ENCODE results near the gene UGT1A9. TPM values are rescaled to one million over a fixed set of nuclear protein-coding genes. Genes with fewer than 3 reads are reported as not detected.

UGT1A9 gene
- total and polyA plus RNA-seq, 2 of the 13 experiments (the other 11 are each of a cell fraction or from before 2014, with no cell fraction given), result 0.07 TPM; not detected in 1

- CTCF ChIA-PET (ENCODE audit: low intra/inter-chr PET ratio, low total read pairs), result no interaction called here
- H4K20me1 ChIP-seq (ENCODE audit: insufficient read depth, low read length), result no peaks in the 10 kb centered on the region
- H3K4me1 ChIP-seq (ENCODE audit: insufficient read depth, low read length), result peaks cover 46% of the 10 kb centered on the region
- TF ChIP-seq FOXO1 (CRISPR knock-in tag; IDR thresholded peaks at IDR 0.05) (peak; percentile 7; the same call in 1 of the 2 replicates), ZNF563 (CRISPR knock-in tag; IDR thresholded peaks at IDR 0.05) (no peak), NFATC3 (CRISPR knock-in tag; IDR thresholded peaks at IDR 0.05) (no peak), FOXC1 (CRISPR knock-in tag; IDR thresholded peaks at IDR 0.05; ENCODE audit: borderline replicate concordance) (no peak), ZNF691 (CRISPR knock-in tag; IDR thresholded peaks at IDR 0.05; ENCODE audit: borderline replicate concordance, low read depth) (no peak), MIXL1 (CRISPR knock-in tag; IDR thresholded peaks at IDR 0.05) (peak; percentile 65), ZNF550 (CRISPR knock-in tag; IDR thresholded peaks at IDR 0.05; ENCODE audit: borderline replicate concordance) (no peak), PPARG (CRISPR knock-in tag; conservative IDR thresholded peaks at IDR 0.05) (0 out of 2 replicates have a peak, but pooled peaks have one; percentile 34), FOXP1 (IDR thresholded peaks at IDR 0.05) (no peak), FOXP1 (CRISPR knock-in tag; IDR thresholded peaks at IDR 0.05) (0 out of 2 replicates have a peak, but pooled peaks have one; percentile 4), CBX5 (CRISPR knock-in tag; IDR thresholded peaks at IDR 0.05; ENCODE audit: borderline replicate concordance) (no peak), ATF1 (CRISPR knock-in tag; IDR thresholded peaks at IDR 0.05) (no peak), AHDC1 (CRISPR knock-in tag; IDR thresholded peaks at IDR 0.05; ENCODE audit: borderline replicate concordance) (peak; percentile 76; the same call in 1 of the 2 replicates), ZNF282 (IDR thresholded peaks at IDR 0.05; ENCODE audit: partially characterized antibody) (no peak), SOX6 (IDR thresholded peaks at IDR 0.05) (no peak), SOX6 (CRISPR knock-in tag; IDR thresholded peaks at IDR 0.05) (peak; percentile 28; the same call in 1 of the 2 replicates), TRIM24 (CRISPR knock-in tag; IDR thresholded peaks at IDR 0.05) (no peak), YEATS2 (CRISPR knock-in tag; IDR thresholded peaks at IDR 0.05; ENCODE audit: borderline replicate concordance) (no peak), MAFK (conservative IDR thresholded peaks at IDR 0.05 in 1 of 2, IDR thresholded peaks at IDR 0.05 in 1 of 2; ENCODE audit: low read length in 2 of 2) (no peak), FOXK1 (CRISPR knock-in tag; IDR thresholded peaks at IDR 0.05; ENCODE audit: borderline replicate concordance, low read depth) (no peak)
- TF ChIP-seq, protein P1, sequence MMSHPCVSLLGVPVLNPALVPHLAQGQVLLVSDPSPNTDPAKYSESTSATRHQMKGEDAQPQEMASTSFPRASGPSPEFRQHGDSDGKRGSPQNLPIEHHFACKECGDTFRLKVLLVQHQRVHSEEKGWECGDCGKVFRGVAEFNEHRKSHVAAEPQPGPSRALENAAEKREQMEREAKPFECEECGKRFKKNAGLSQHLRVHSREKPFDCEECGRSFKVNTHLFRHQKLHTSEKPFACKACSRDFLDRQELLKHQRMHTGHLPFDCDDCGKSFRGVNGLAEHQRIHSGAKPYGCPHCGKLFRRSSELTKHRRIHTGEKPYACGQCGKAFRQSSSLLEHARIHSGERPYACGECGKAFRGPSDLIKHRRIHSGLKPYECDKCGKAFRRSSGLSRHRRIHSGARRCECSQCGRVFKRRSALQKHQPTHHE (CRISPR knock-in tag; IDR thresholded peaks at IDR 0.05; ENCODE audit: borderline replicate concordance), result no peak
Measured at GRCh38 chr2:233758849-233759248, 87.2 kb downstream of the UGT1A9 start.

More at GRCh38 chr2:233758849-233759248, 87.2 kb downstream of the UGT1A9 start:
- 57% methylated on average over 2 of the region's 2 CpGs for WGBS (ENCODE audit: low lambda C conversion rate)
- Histone ChIP-seq H2AFZ (ENCODE audit: low read length) (no peak overlapping the region), H3K4me3 (replicated peaks in 1 of 3; ENCODE audit: insufficient read depth in 1 of 3, low read depth in 2 of 3, low read length in 3 of 3) (no peak overlapping the region), H3K79me2 (ENCODE audit: insufficient read depth, low read length) (no peaks in the 10 kb centered on the region), H3K36me3 (replicated peaks in 1 of 2; ENCODE audit: control insufficient read depth in 1 of 2, insufficient read depth in 2 of 2, low read length in 2 of 2) (no peaks in the 10 kb centered on the region), H3K27me3 (ENCODE audit: control insufficient read depth in 1 of 2, insufficient read depth in 2 of 2, low read length in 2 of 2) (peaks cover 5 to 73% of the 10 kb centered on the region in 2 experiments; a peak in 4 of 5 replicates), H3K9ac (ENCODE audit: insufficient read depth, low read depth, low read length) (no peak overlapping the region), H3K9me3 (ENCODE audit: low read length) (no peaks in the 10 kb centered on the region), H3K4me2 (ENCODE audit: low read depth, low read length) (no peak overlapping the region), H3K27ac (ENCODE audit: extremely low read length, insufficient read depth, low read length) (no peak overlapping the region)
- ATAC-seq (no peak), DNase-seq (ENCODE audit: low spot score) (no peak), FAIRE-seq (no peak)
- in situ Hi-C loops (cut with HindIII; ENCODE audit: extremely low pct_ligation_motif_present, low pct_unique_long_range_greater_than_20kb) (no loop called here), intact Hi-C loops (cut with micrococcal nuclease; ENCODE audit: unreplicated experiment) (no loop called here)
- no TSS peak for BruUV-seq (replicated peaks)
- POLR2A ChIA-PET, result no interaction called here
